H1 (cell line): ENCODE measurements around the gene PHOX2A. TPM values are rescaled to one million over a fixed set of nuclear protein-coding genes. Genes with fewer than 3 reads are reported as not detected.

Source experiments
- CEBPB ChIP-seq: IDR thresholded peaks from 2 replicates; pipeline ENCODE4 v1.6.1; 2012; ENCODE audit warnings: low read depth, low read length
- FOSL1 ChIP-seq: IDR thresholded peaks from 2 replicates; pipeline ENCODE4 v1.6.1; 2011; ENCODE audit warnings: mild to moderate bottlenecking, low read depth, low read length, moderate library complexity; ENCODE audit not compliant: insufficient read depth
- GTF2F1 ChIP-seq: IDR thresholded peaks from 2 replicates; pipeline ENCODE4 v1.6.1; 2012; ENCODE audit warnings: low read depth, low read length, improper control_type of control experiment, borderline replicate concordance
- KDM1A ChIP-seq: fragments of 200-600, 300-600 bp; sonication (generic); IDR thresholded peaks from 2 replicates; pipeline ENCODE4 v1.7.1; 2016; ENCODE audit warnings: mild to moderate bottlenecking, low read length, borderline replicate concordance
- YY1 ChIP-seq: IDR thresholded peaks from 2 replicates; pipeline ENCODE4 v1.6.1; 2011; ENCODE audit warnings: low read depth, mild to moderate bottlenecking, low read length
- polyA plus RNA-seq, 7 experiments: library from polyadenylated mRNA; depleted of rRNA in 3 of 7; stranded (reverse) in 5 of 7; unstranded in 2 of 7; fragments of >200 nt in 5 of 7; fragments of 200-250 nt in 2 of 7; gene quantifications; 1 replicate in 5 of 7; 2 replicates in 1 of 7; 4 replicates in 1 of 7; pipeline versions ENCODE4 v1.2.1 to v1.2.3, GENCODE V29; 2011 to 2013; ENCODE audit warnings: missing spikeins in 2 of 7, mixed read lengths in 2 of 7
- total RNA-seq: library from RNA; stranded (reverse); fragmentation: NEBNext Ultra II Directional; extraction: Animal tissue kit (Norgen Biotek cat#: 25700); gene quantifications from 2 replicates; pipeline ENCODE4 v1.2.1, GENCODE V29; 2021

PHOX2A gene
- total and polyA plus RNA-seq, 2 of the 8 experiments (the other 6 are each of a cell fraction or from before 2014, with no cell fraction given) = 0.67 TPM; not detected in 1

DNA sequence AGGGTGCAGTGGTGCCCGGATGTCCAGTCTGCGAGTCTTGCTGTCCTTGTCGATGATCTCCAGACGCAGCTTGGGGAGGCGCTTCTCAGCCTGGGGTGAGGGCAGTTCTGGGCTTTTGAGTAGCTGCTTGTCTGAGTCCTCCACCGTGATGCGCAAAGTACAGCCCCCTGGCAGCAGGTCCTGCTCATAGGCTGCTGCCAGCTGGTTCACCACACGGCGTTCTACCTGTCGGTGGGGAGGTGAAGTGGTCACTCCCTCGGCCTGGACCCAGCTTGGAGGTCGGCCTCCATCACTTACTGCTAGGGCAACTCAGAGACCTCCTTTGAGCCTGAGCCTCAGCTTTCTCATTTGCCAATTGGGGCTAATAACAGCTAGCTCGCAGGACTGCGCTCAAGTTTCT, 49.4 kb upstream of the PHOX2A start (continued):
- TF ChIP-seq KDM1A = no peak
- TF ChIP-seq FOSL1 = no peak
- no peak for TF ChIP-seq CEBPB
- TF ChIP-seq YY1 = no peak
- no peak for TF ChIP-seq GTF2F1
- TF ChIP-seq, all 59 proteins: peak for 0
